Measurements from ENCODE around the gene PEAR1. TPM values are rescaled to one million over a fixed set of nuclear protein-coding genes. Genes with fewer than 3 reads are reported as not detected.
A peak's percentile ranks its signal among the peaks of the same experiment; 100 is the strongest.

Gene PEAR1
- total RNA-seq, 1 experiment from 2014 or later = 9.8 TPM

DNA sequence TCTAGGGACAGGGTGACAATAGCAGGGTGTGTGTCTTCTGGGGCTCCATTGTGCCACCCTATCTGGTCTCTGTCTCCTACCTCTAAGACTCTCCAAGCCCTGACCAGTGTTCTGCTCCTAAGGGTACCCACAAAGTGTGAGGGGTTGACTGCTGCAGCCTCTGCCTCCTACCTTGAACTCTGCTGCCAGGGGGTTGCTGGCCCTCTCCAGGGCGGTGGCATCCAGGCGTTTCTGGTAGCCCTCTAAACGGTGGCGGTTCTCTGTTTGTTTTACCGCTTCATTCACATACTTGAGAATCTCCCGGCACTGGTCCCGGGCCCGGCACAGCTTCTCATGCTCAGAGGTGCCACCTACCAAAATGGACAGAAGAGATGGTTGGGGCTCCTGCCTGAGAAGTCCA lies 51.3 kb downstream of the PEAR1 start:
- intact Hi-C loops (cut with micrococcal nuclease; ENCODE audit: unreplicated experiment) = no loop called here
- H3F3A ChIP-seq (ENCODE audit: insufficient read depth, low read depth) = no peaks in the 10 kb centered on the region; the same call in 1 of the 2 replicates
- no peaks in the 10 kb centered on the region for H3K27me3 ChIP-seq (ENCODE audit: insufficient read depth, low read depth)
- TF ChIP-seq EZH2 (IDR thresholded peaks at IDR 0.05; ENCODE audit: low read depth) = no peak
- TF ChIP-seq, protein P1, sequence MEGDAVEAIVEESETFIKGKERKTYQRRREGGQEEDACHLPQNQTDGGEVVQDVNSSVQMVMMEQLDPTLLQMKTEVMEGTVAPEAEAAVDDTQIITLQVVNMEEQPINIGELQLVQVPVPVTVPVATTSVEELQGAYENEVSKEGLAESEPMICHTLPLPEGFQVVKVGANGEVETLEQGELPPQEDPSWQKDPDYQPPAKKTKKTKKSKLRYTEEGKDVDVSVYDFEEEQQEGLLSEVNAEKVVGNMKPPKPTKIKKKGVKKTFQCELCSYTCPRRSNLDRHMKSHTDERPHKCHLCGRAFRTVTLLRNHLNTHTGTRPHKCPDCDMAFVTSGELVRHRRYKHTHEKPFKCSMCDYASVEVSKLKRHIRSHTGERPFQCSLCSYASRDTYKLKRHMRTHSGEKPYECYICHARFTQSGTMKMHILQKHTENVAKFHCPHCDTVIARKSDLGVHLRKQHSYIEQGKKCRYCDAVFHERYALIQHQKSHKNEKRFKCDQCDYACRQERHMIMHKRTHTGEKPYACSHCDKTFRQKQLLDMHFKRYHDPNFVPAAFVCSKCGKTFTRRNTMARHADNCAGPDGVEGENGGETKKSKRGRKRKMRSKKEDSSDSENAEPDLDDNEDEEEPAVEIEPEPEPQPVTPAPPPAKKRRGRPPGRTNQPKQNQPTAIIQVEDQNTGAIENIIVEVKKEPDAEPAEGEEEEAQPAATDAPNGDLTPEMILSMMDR (conservative IDR thresholded peaks at IDR 0.05) = no peak
- H4K20me1 ChIP-seq (ENCODE audit: insufficient read depth) = no peaks in the 10 kb centered on the region
- ChIA-PET POLR2A (ENCODE audit: unreplicated experiment) (no interaction called here), CTCF (no interaction called here)
- DNase-seq = no peak
- no TSS peak for BruUV-seq (replicated peaks)
- peaks cover 8% of the 10 kb centered on the region; the same call in 1 of the 2 replicates for H3K4me1 ChIP-seq (replicated peaks; ENCODE audit: insufficient read depth)
- H3K4me3 ChIP-seq = no peak overlapping the region
- H3K9me3 ChIP-seq (ENCODE audit: insufficient read depth, low read depth) = no peaks in the 10 kb centered on the region
- H3K36me3 ChIP-seq (ENCODE audit: low read depth) = peaks cover 7% of the 10 kb centered on the region
- no peak overlapping the region for H3K27ac ChIP-seq
- H3K9me2 ChIP-seq (ENCODE audit: insufficient read depth) = no peaks in the 10 kb centered on the region
- no peaks in the 10 kb centered on the region for H3K79me2 ChIP-seq (ENCODE audit: low read depth)
- no peak overlapping the region for H3K4me2 ChIP-seq
- no peak overlapping the region for H2AFZ ChIP-seq

DNA sequence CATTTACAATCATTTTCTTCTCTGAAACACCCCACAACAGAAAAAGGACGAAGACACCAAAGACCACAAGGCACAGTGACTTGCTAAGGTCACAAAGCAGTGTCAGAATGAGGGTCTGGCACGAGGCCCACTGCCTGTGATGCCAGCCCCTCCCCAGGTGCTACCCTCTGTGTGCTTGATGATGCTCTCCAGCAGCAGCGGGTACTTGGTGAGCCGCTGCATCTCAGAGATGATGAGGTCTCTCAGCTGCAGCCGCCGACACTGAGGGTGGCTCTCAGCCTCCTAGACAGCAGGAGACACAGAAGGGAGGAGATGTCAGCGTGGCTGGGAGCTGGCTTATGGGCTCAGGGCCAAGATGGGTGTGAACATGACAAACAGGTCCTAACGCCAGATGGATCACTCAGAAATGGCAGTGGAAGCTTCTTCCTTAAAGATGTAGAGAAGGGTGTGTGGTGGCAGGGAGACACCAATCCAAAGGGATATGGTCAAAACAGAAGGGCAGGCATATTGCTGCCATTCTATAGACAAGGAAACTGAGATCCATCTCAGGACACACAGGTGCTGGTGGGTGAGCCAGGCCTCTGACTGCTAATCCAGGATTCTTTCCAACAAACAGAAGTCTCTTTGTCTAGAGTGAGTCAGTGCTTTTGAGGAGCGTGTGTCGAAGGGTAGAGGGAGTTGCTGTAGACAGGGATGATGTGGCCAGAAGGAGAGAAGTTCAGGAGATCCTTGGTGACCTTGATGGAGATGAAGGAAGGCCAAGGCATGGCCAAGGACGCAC lies 52.6 kb downstream of the PEAR1 start:
- Histone ChIP-seq H3K36me3 (ENCODE audit: low read depth) (peaks cover 11% of the 10 kb centered on the region), H3K79me2 (ENCODE audit: low read depth) (no peaks in the 10 kb centered on the region), H2AFZ (no peak overlapping the region), H3K27ac (no peak overlapping the region), H4K20me1 (ENCODE audit: insufficient read depth) (no peaks in the 10 kb centered on the region), H3F3A (ENCODE audit: insufficient read depth, low read depth) (no peaks in the 10 kb centered on the region; the same call in 1 of the 2 replicates), H3K4me3 (no peak overlapping the region), H3K9me3 (ENCODE audit: insufficient read depth, low read depth) (no peaks in the 10 kb centered on the region), H3K9me2 (ENCODE audit: insufficient read depth) (no peaks in the 10 kb centered on the region), H3K27me3 (ENCODE audit: insufficient read depth, low read depth) (no peaks in the 10 kb centered on the region), H3K4me2 (no peak overlapping the region), H3K4me1 (replicated peaks; ENCODE audit: insufficient read depth) (peaks cover 8% of the 10 kb centered on the region; the same call in 1 of the 2 replicates)
- POLR2A ChIA-PET (ENCODE audit: unreplicated experiment) = interaction anchor here (0.6 kb wide), 1 partner anchor 111 kb away, joined by 3 read pairs; no protein-coding TSS in a partner anchor
- CTCF ChIA-PET = interaction anchor here (0.6 to 1.6 kb wide), 2 partner anchors 13 to 97 kb away, joined by 4 to 11 read pairs; no protein-coding TSS in a partner anchor
- no TSS peak for BruUV-seq (replicated peaks)
- intact Hi-C loops (cut with micrococcal nuclease; ENCODE audit: unreplicated experiment) = no loop called here
- no peak for TF ChIP-seq EZH2 (IDR thresholded peaks at IDR 0.05; ENCODE audit: low read depth)
- TF ChIP-seq, protein P1 (conservative IDR thresholded peaks at IDR 0.05) = no peak
- peak; percentile 50 to 58 for DNase-seq

DNA sequence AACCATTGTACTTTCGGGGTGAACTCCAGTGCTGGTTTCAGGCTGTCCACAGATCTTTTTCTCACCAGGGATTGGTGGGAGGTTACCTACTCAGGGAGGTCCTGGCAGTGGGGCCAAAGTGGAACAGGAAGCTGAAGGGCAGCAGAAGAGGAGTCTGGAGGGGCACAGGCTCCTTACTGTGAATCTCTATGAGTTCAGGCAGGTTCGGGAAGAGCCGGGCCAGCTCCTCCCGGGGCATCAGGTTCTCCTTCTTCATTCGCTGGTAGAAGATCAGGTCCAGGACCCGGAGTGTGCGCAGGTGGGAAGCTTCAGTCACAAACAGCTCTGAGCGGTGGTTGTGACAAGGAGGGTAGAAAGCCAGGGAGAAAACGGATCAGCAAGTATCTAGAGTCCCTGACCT lies 53.6 kb downstream of the PEAR1 start:
- Histone ChIP-seq H4K20me1 (ENCODE audit: insufficient read depth) (no peaks in the 10 kb centered on the region), H3K27me3 (ENCODE audit: insufficient read depth, low read depth) (no peaks in the 10 kb centered on the region), H3K9me3 (ENCODE audit: insufficient read depth, low read depth) (no peaks in the 10 kb centered on the region), H3K4me1 (replicated peaks; ENCODE audit: insufficient read depth) (peaks cover 8% of the 10 kb centered on the region; the same call in 1 of the 2 replicates), H3K4me2 (no peak overlapping the region), H3K9me2 (ENCODE audit: insufficient read depth) (no peaks in the 10 kb centered on the region), H2AFZ (no peak overlapping the region), H3K4me3 (no peak overlapping the region), H3F3A (ENCODE audit: insufficient read depth, low read depth) (no peaks in the 10 kb centered on the region; the same call in 1 of the 2 replicates), H3K36me3 (ENCODE audit: low read depth) (peaks cover 11% of the 10 kb centered on the region), H3K27ac (no peak overlapping the region), H3K79me2 (ENCODE audit: low read depth) (no peaks in the 10 kb centered on the region)
- ChIA-PET CTCF (interaction anchor here (1.6 kb wide), 1 partner anchor 12 kb away, joined by 4 read pairs; no protein-coding TSS in a partner anchor), POLR2A (ENCODE audit: unreplicated experiment) (no interaction called here)
- DNase-seq = no peak
- BruUV-seq (replicated peaks) = no TSS peak
- intact Hi-C loops (cut with micrococcal nuclease; ENCODE audit: unreplicated experiment) = no loop called here
- TF ChIP-seq EZH2 (IDR thresholded peaks at IDR 0.05; ENCODE audit: low read depth) = no peak
- TF ChIP-seq, protein P1 (conservative IDR thresholded peaks at IDR 0.05) = no peak
